GM12892 (cell line): Measurements from ENCODE around the gene S100Z.

Experiments used
- DNase-seq: peaks from one replicate; pipeline ENCODE4 v3.0.0; 2011; ENCODE audit not compliant: insufficient read length
- FAIRE-seq: peaks from 2 replicates; lab custom pipeline; 2011; peaks lifted over from hg19 to GRCh38; lab: Jason Lieb, UNC
- POLR2A ChIP-seq: IDR thresholded peaks from 2 replicates; pipeline ENCODE4 v1.6.1; 2011; ENCODE audit warnings: low read depth, low read length, control low read depth
- POLR2AphosphoS5 ChIP-seq: IDR thresholded peaks from 2 replicates; pipeline ENCODE4 v1.6.1; 2011; ENCODE audit warnings: low read depth, low read length, control low read depth
- TAF1 ChIP-seq: IDR thresholded peaks from 2 replicates; pipeline ENCODE4 v1.6.1; 2011; ENCODE audit warnings: low read depth, mild to moderate bottlenecking, control low read depth, low read length, borderline replicate concordance

The S100Z gene

DNA sequence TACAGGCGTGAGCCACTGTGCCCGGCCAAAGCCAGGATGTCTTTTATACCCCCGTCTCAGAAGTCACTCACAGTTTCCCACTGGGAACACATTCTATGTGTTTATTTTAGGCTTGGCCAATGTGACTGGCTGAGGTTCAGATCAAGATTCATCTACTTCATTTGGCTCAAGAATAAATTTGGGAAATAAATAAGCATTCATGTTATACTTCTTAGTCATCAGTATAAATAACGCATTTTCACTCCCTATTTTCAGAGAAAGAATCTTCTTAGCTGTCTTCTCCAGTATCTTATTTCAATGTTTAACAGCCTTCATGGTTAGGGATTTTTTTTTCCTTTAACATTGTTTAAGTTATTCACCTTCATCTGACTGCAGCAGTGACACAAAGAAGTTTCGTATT is 11.8 kb downstream of the S100Z start:
- TF ChIP-seq TAF1, result no peak
- TF ChIP-seq POLR2AphosphoS5, result no peak
- TF ChIP-seq POLR2A, result no peak
- FAIRE-seq (no peak), DNase-seq (no peak)

DNA sequence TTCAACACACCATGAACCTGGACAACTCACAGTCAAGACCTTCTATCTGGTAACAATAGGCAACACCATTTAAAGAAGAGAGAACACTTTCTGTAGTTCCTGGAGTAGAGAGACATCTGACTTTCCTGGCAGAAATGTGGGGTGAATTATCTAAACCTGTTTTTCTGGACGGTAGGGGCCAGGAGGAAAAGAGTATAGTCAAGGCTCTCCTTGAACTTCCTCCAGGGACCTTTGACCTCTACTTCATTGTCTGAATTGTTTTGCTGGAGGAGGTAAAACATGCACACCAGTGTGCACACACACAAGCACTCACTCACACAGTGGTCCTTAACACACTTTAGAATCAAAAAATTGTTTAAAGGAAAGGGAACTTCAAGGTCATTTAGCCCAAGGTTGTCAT is 13.2 kb downstream of the S100Z start:
- no peak for FAIRE-seq
- no peak for DNase-seq
- TF ChIP-seq TAF1 (no peak), POLR2A (no peak), POLR2AphosphoS5 (no peak)

DNA sequence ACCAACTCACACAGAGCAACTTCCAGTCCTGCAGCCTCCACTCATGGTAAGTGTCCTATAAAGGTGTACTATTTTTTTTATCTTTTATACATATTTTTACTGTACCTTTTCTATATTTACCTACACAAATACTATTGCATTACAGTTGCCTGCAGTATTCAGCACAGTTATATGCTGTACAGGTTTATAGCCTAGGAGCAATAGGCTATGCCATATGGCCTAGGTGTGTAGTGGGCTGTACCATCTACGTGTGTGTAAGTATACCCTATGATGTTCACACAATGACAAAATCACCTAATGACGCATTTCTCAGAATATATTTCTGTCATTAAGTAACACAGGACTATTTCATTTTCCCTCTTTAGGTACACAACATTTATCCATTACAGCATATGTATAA is 16.7 kb downstream of the S100Z start:
- no peak for DNase-seq
- TF ChIP-seq POLR2A (no peak), POLR2AphosphoS5 (no peak), TAF1 (no peak)
- no peak for FAIRE-seq

DNA sequence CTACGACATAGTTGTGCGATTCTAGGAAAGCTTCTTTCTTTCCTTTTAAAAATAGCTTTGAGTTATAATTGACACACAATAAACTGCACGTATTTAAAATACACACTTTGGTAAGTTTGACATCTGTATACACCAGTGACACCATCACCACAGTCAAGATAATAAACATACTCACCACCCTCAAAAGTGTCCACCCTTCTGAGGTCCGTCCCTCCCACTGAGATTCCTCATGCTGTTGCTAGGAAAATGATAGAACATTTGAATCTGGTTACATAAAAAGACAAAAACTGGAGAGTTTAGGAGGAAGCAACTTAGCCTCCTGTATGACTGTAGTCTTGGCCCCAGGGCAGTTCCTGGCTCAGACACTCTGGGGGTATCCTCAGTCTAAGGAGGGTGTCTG is 17.2 kb downstream of the S100Z start:
- DNase-seq (no peak), FAIRE-seq (no peak)
- TF ChIP-seq POLR2AphosphoS5 (no peak), TAF1 (no peak), POLR2A (no peak)

- FAIRE-seq, result peak; percentile 79
- no peak for DNase-seq
- no peak for TF ChIP-seq POLR2A
- TF ChIP-seq TAF1, result no peak
- no peak for TF ChIP-seq POLR2AphosphoS5
Observed at GRCh38 chr5:76867827-76868693, 18.2 kb downstream of the S100Z start.

GRCh38 chr5:76870046-76870445 is 20.2 kb downstream of the S100Z start:
- FAIRE-seq, result no peak
- TF ChIP-seq TAF1, result no peak
- TF ChIP-seq POLR2A, result no peak
- TF ChIP-seq POLR2AphosphoS5, result no peak
- no peak for DNase-seq

DNA sequence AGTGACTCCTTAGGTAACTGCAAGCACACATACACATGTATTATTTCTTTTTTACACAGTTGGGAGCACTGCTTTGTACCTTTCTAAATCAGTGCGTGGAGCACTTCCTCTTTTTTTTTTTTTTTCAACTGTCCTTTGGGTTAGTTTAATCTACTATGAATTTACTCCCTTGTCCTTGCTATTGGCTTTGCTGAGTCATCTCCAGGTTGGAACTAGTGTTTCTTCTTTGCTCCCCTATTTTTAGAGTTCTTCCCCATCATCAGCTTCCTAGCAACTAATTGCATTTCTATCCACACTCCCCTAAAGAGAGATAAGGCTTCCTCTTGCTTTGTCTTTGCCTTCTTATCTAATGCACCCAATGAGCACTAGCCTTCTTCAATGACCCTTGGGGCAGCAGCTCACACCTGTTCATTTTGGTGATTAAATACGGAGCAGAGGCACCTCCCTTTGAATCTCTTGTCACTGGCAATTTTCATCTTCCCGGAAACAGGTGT is 24.3 kb downstream of the S100Z start:
- no peak for TF ChIP-seq POLR2AphosphoS5
- no peak for TF ChIP-seq TAF1
- no peak for TF ChIP-seq POLR2A
- no peak for DNase-seq
- FAIRE-seq, result peak; percentile 84

- no peak for DNase-seq
- no peak for FAIRE-seq
- TF ChIP-seq POLR2A (no peak), TAF1 (no peak), POLR2AphosphoS5 (no peak)
Observed at GRCh38 chr5:76888733-76889300, 39.0 kb downstream of the S100Z start.

DNA sequence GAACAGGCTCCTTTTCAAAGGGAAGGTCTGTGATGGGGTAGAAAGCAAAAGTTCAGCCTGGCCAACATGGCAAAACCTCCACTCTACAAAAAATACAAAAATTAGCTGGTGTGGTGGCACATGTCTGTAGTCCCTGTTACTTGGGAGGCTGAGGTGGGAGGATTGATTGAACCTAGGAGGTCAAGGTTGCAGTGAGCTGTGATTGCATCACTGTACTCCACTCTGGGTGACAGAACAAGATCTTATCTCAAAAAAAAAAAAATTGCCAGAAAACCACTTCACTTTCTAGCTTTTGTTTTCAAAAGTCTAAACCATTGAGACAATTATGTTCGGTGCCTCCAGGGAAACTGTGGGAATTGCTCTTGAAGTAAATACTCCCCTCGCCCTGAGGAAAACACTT is 43.5 kb downstream of the S100Z start:
- DNase-seq, result no peak
- TF ChIP-seq POLR2A (no peak), POLR2AphosphoS5 (no peak), TAF1 (no peak)
- FAIRE-seq, result no peak

- no peak for DNase-seq
- no peak for TF ChIP-seq POLR2A
- no peak for TF ChIP-seq TAF1
- no peak for TF ChIP-seq POLR2AphosphoS5
- FAIRE-seq, result no peak
Observed at GRCh38 chr5:76896196-76896595, 46.4 kb downstream of the S100Z start.

- TF ChIP-seq TAF1, result no peak
- TF ChIP-seq POLR2AphosphoS5, result no peak
- TF ChIP-seq POLR2A, result no peak
- FAIRE-seq, result no peak
- no peak for DNase-seq
Observed at GRCh38 chr5:76901522-76901921, 51.7 kb downstream of the S100Z start.
